ENCODE measurements around the gene CTSC. TPM values are rescaled to one million over a fixed set of nuclear protein-coding genes. Genes with fewer than 3 reads are reported as not detected.

The CTSC gene
- total and polyA plus RNA-seq, 2 of the 13 experiments (the other 11 are each of a cell fraction or from before 2014, with no cell fraction given) = 144 to 210 TPM

GRCh38 chr11:88377144-88377543, 39.6 kb upstream of the CTSC start:
- WGBS (ENCODE audit: low lambda C conversion rate) = 95% methylated on average over 2 of the region's 2 CpGs
- H4K20me1 ChIP-seq (ENCODE audit: insufficient read depth, low read length) = no peaks in the 10 kb centered on the region
- intact Hi-C loops (cut with micrococcal nuclease; ENCODE audit: unreplicated experiment) (no loop called here), in situ Hi-C loops (cut with HindIII; ENCODE audit: extremely low pct_ligation_motif_present, low pct_unique_long_range_greater_than_20kb) (no loop called here)
- FAIRE-seq = no peak
- no peak for DNase-seq (ENCODE audit: low spot score)
- no peak overlapping the region for H2AFZ ChIP-seq (ENCODE audit: low read length)
- no peaks in the 10 kb centered on the region for H3K4me1 ChIP-seq (ENCODE audit: insufficient read depth, low read length)
- no peak overlapping the region for H3K27ac ChIP-seq (ENCODE audit: extremely low read length, insufficient read depth, low read length)
- H3K27me3 ChIP-seq (ENCODE audit: control insufficient read depth in 1 of 2, insufficient read depth in 2 of 2, low read length in 2 of 2) = no peaks in the 10 kb centered on the region
- no peak overlapping the region for H3K4me3 ChIP-seq (replicated peaks in 1 of 3; ENCODE audit: insufficient read depth in 1 of 3, low read depth in 2 of 3, low read length in 3 of 3)
- CTCF ChIA-PET (ENCODE audit: low intra/inter-chr PET ratio, low total read pairs) = no interaction called here
- H3K9me3 ChIP-seq (ENCODE audit: low read length) = no peaks in the 10 kb centered on the region
- H3K36me3 ChIP-seq (replicated peaks in 1 of 2; ENCODE audit: control insufficient read depth in 1 of 2, insufficient read depth in 2 of 2, low read length in 2 of 2) = no peaks in the 10 kb centered on the region
- POLR2A ChIA-PET = no interaction called here
- H3K79me2 ChIP-seq (ENCODE audit: insufficient read depth, low read length) = no peaks in the 10 kb centered on the region
- H3K9ac ChIP-seq (ENCODE audit: insufficient read depth, low read depth, low read length) = no peak overlapping the region
- TF ChIP-seq NAIF1 (CRISPR knock-in tag; IDR thresholded peaks at IDR 0.05; ENCODE audit: borderline replicate concordance) (no peak), ATF7 (IDR thresholded peaks at IDR 0.05) (peak; percentile 85), ATF7 (CRISPR knock-in tag; IDR thresholded peaks at IDR 0.05) (no peak), MXD3 (CRISPR knock-in tag; IDR thresholded peaks at IDR 0.05) (no peak)
- ATAC-seq = no peak
- no peak overlapping the region for H3K4me2 ChIP-seq (ENCODE audit: low read depth, low read length)
- BruUV-seq (replicated peaks) = no TSS peak

- POLR2A ChIA-PET = no interaction called here
- in situ Hi-C loops (cut with HindIII; ENCODE audit: extremely low pct_ligation_motif_present, low pct_unique_long_range_greater_than_20kb) = no loop called here
- CTCF ChIA-PET (ENCODE audit: low intra/inter-chr PET ratio, low total read pairs) = no interaction called here
- Histone ChIP-seq H3K27ac (ENCODE audit: extremely low read length, insufficient read depth, low read length) (no peak overlapping the region), H4K20me1 (ENCODE audit: insufficient read depth, low read length) (no peaks in the 10 kb centered on the region), H3K9ac (ENCODE audit: insufficient read depth, low read depth, low read length) (no peak overlapping the region), H3K27me3 (ENCODE audit: control insufficient read depth in 1 of 2, insufficient read depth in 2 of 2, low read length in 2 of 2) (no peaks in the 10 kb centered on the region), H3K4me1 (ENCODE audit: insufficient read depth, low read length) (no peaks in the 10 kb centered on the region), H3K4me3 (replicated peaks in 1 of 3; ENCODE audit: insufficient read depth in 1 of 3, low read depth in 2 of 3, low read length in 3 of 3) (no peak overlapping the region), H3K79me2 (ENCODE audit: insufficient read depth, low read length) (no peaks in the 10 kb centered on the region), H3K36me3 (replicated peaks in 1 of 2; ENCODE audit: control insufficient read depth in 1 of 2, insufficient read depth in 2 of 2, low read length in 2 of 2) (no peaks in the 10 kb centered on the region), H3K9me3 (ENCODE audit: low read length) (no peaks in the 10 kb centered on the region), H3K4me2 (ENCODE audit: low read depth, low read length) (no peak overlapping the region), H2AFZ (ENCODE audit: low read length) (no peak overlapping the region)
- WGBS (ENCODE audit: low lambda C conversion rate) = 38% methylated on average over 2 of the region's 2 CpGs
- DNase-seq (ENCODE audit: low spot score) (no peak), ATAC-seq (no peak), FAIRE-seq (no peak)
- TF ChIP-seq THAP7 (CRISPR knock-in tag; IDR thresholded peaks at IDR 0.05) (no peak), TFE3 (CRISPR knock-in tag; IDR thresholded peaks at IDR 0.05) (no peak), SNAI1 (CRISPR knock-in tag; IDR thresholded peaks at IDR 0.05; ENCODE audit: borderline replicate concordance) (no peak), HHEX (CRISPR knock-in tag; IDR thresholded peaks at IDR 0.05) (no peak), HNF4G (IDR thresholded peaks at IDR 0.05; ENCODE audit: borderline replicate concordance, low read depth, low read length) (no peak), HNF4G (CRISPR knock-in tag; IDR thresholded peaks at IDR 0.05; ENCODE audit: borderline replicate concordance, low read depth) (no peak), ARID5B (CRISPR knock-in tag; IDR thresholded peaks at IDR 0.05) (no peak)
- BruUV-seq (replicated peaks) = no TSS peak
- intact Hi-C loops (cut with micrococcal nuclease; ENCODE audit: unreplicated experiment) = no loop called here
Observed at GRCh38 chr11:88375927-88376470, 38.5 kb upstream of the CTSC start.
